NCI-H526 (cell line): Measurements from ENCODE around the gene PDK2.

ENCODE experiments used
- DNase-seq, 2 experiments: peaks; one replicate each; lab custom pipeline; 2025; lab: John Stamatoyannopoulos, UW

The PDK2 gene

GRCh38 chr17:50117202-50118051 lies 22.3 kb downstream of the PDK2 start:
- peak in 1 of 2 experiments; percentile 87 for DNase-seq

- no peak for DNase-seq
Observed at GRCh38 chr17:50118076-50118827, 23.1 kb downstream of the PDK2 start.

- no peak for DNase-seq
Observed at GRCh38 chr17:50118828-50119218, 23.7 kb downstream of the PDK2 start.

- no peak for DNase-seq
Observed at GRCh38 chr17:50120475-50121253, 25.5 kb downstream of the PDK2 start.

GRCh38 chr17:50122945-50123344 lies 27.8 kb downstream of the PDK2 start:
- no peak for DNase-seq

- DNase-seq: peak in 1 of 2 experiments; percentile 61
Observed at GRCh38 chr17:50123649-50124349, 28.6 kb downstream of the PDK2 start.

- DNase-seq: no peak
Observed at GRCh38 chr17:50125420-50125997, 30.4 kb downstream of the PDK2 start.

- DNase-seq: no peak
Observed at GRCh38 chr17:50127697-50128361, 32.7 kb downstream of the PDK2 start.

- DNase-seq: peak in 1 of 2 experiments; percentile 55
Observed at GRCh38 chr17:50128441-50129352, 33.5 kb downstream of the PDK2 start.

GRCh38 chr17:50129353-50129727 lies 34.2 kb downstream of the PDK2 start:
- no peak for DNase-seq

- peak in 1 of 2 experiments; percentile 70 for DNase-seq
Observed at GRCh38 chr17:50129728-50130558, 34.8 kb downstream of the PDK2 start, which contains the start of gene SAMD14. TSS of gene SAMD14 (minus strand) at chr17:50130160. CDS start at chr17:50124959, 5,201 bp downstream.

- no peak for DNase-seq
Observed at GRCh38 chr17:50130559-50131305, 35.6 kb downstream of the PDK2 start.

- no peak for DNase-seq
Observed at GRCh38 chr17:50132104-50132794, 37.1 kb downstream of the PDK2 start.

- DNase-seq: no peak
Observed at GRCh38 chr17:50133028-50133768, 38.0 kb downstream of the PDK2 start.

- DNase-seq: no peak
Observed at GRCh38 chr17:50133769-50134099, 38.6 kb downstream of the PDK2 start.

GRCh38 chr17:50134206-50135110 lies 39.3 kb downstream of the PDK2 start:
- DNase-seq: no peak
